Trophoblast cell (in vitro differentiated cells and primary cell): ENCODE data around the gene WBP4.
"Not testable (repeated sequence)": the region's sequence is repeated elsewhere in the genome, so short reads cannot be mapped to it uniquely, and the experiment has no call there.

Experiments
- DNase-seq, 2 donors: peaks; one replicate each; pipeline ENCODE4 v3.0.0-alpha.2; 2016
- H2AFZ ChIP-seq: 2 replicates; pipeline ENCODE4 v1.6.1; 2013; ENCODE audit warnings: low read length, moderate library complexity, mild to moderate bottlenecking; ENCODE audit not compliant: insufficient read depth, poor library complexity
- H2AK5ac ChIP-seq: 2 replicates; pipeline ENCODE4 v1.6.1; 2013; ENCODE audit warnings: mild to moderate bottlenecking, low read length
- H2BK120ac ChIP-seq: 2 replicates; pipeline ENCODE4 v1.6.1; 2013; ENCODE audit warnings: low read length, mild to moderate bottlenecking, moderate library complexity; ENCODE audit not compliant: insufficient read depth, poor library complexity
- H2BK12ac ChIP-seq: 2 replicates; pipeline ENCODE4 v1.6.1; 2013; ENCODE audit warnings: mild to moderate bottlenecking, low read length, moderate library complexity
- H2BK5ac ChIP-seq: 2 replicates; pipeline ENCODE4 v1.6.1; 2013; ENCODE audit warnings: low read length, low read depth, moderate library complexity, mild to moderate bottlenecking; ENCODE audit not compliant: poor library complexity
- H3K14ac ChIP-seq: 2 replicates; pipeline ENCODE4 v1.6.1; 2013; ENCODE audit warnings: mild to moderate bottlenecking, low read length
- H3K18ac ChIP-seq: 2 replicates; pipeline ENCODE4 v1.6.1; 2013; ENCODE audit warnings: mild to moderate bottlenecking, low read length
- H3K23ac ChIP-seq: 2 replicates; pipeline ENCODE4 v1.6.1; 2013; ENCODE audit warnings: low read length
- H3K27ac ChIP-seq: 2 replicates; pipeline ENCODE4 v1.5.1; 2013; ENCODE audit warnings: low read depth, mild to moderate bottlenecking, inconsistent platforms, low read length, moderate library complexity
- H3K27me3 ChIP-seq: 2 replicates; pipeline ENCODE4 v1.6.1; 2013; ENCODE audit warnings: inconsistent platforms, mild to moderate bottlenecking, low read length, moderate library complexity; ENCODE audit not compliant: insufficient read depth
- H3K36me3 ChIP-seq, 2 experiments: 1 replicate in 1 of 2; 2 replicates in 1 of 2; pipeline ENCODE4 v1.6.1; 2013; ENCODE audit warnings: low read length in 2 of 2, mild to moderate bottlenecking in 2 of 2, moderate library complexity in 1 of 2; ENCODE audit not compliant: insufficient read depth in 2 of 2, control insufficient read depth in 1 of 2
- H3K4ac ChIP-seq: 2 replicates; pipeline ENCODE4 v1.6.1; 2013; ENCODE audit warnings: low read depth, mild to moderate bottlenecking, low read length, moderate library complexity
- H3K4me1 ChIP-seq, 2 experiments: 1 replicate in 1 of 2; 2 replicates in 1 of 2; pipeline ENCODE4 v1.6.1; 2013; ENCODE audit warnings: low read length in 2 of 2, mild to moderate bottlenecking in 2 of 2, moderate library complexity in 1 of 2; ENCODE audit not compliant: insufficient read depth in 2 of 2, control insufficient read depth in 1 of 2
- H3K4me2 ChIP-seq: 2 replicates; pipeline ENCODE4 v1.6.1; 2013; ENCODE audit warnings: inconsistent platforms, mild to moderate bottlenecking, low read length, moderate library complexity
- H3K4me3 ChIP-seq: 2 replicates; pipeline ENCODE4 v1.5.1; 2013; ENCODE audit warnings: mild to moderate bottlenecking, low read depth, low read length, inconsistent platforms
- H3K79me1 ChIP-seq: one replicate; pipeline ENCODE4 v1.6.1; 2013; ENCODE audit warnings: low read length
- H3K79me2 ChIP-seq: 2 replicates; pipeline ENCODE4 v1.6.1; 2013; ENCODE audit warnings: low read length, mild to moderate bottlenecking; ENCODE audit not compliant: control insufficient read depth, insufficient read depth, poor library complexity
- H3K9ac ChIP-seq: 2 replicates; pipeline ENCODE4 v1.6.1; 2013; ENCODE audit warnings: mild to moderate bottlenecking, low read length
- H3K9me3 ChIP-seq: 2 replicates; pipeline ENCODE4 v1.6.1; 2013; ENCODE audit warnings: low read depth, mild to moderate bottlenecking, control low read depth, inconsistent platforms, low read length; ENCODE audit not compliant: insufficient read depth
- H4K12ac ChIP-seq: 2 replicates; pipeline ENCODE4 v1.6.1; 2013; ENCODE audit warnings: low read depth, mild to moderate bottlenecking, low read length, moderate library complexity
- H4K8ac ChIP-seq: 2 replicates; pipeline ENCODE4 v1.6.1; 2013; ENCODE audit warnings: low read depth, mild to moderate bottlenecking, low read length, moderate library complexity
- H4K91ac ChIP-seq: one replicate; pipeline ENCODE4 v1.6.1; 2013; ENCODE audit warnings: low read depth, mild to moderate bottlenecking, low read length, moderate library complexity
- WGBS: extraction: QIAGEN DNeasy Blood & Tissue Kit; methylation state at CpG from one replicate; pipeline ENCODE4 v1.1.7; 2013; ENCODE audit warnings: missing lambda C conversion rate; ENCODE audit not compliant: insufficient read length, insufficient coverage; ENCODE audit errors: extremely low coverage; 5-methylcytosine and 5-hydroxymethylcytosine counted together

The WBP4 gene

DNA sequence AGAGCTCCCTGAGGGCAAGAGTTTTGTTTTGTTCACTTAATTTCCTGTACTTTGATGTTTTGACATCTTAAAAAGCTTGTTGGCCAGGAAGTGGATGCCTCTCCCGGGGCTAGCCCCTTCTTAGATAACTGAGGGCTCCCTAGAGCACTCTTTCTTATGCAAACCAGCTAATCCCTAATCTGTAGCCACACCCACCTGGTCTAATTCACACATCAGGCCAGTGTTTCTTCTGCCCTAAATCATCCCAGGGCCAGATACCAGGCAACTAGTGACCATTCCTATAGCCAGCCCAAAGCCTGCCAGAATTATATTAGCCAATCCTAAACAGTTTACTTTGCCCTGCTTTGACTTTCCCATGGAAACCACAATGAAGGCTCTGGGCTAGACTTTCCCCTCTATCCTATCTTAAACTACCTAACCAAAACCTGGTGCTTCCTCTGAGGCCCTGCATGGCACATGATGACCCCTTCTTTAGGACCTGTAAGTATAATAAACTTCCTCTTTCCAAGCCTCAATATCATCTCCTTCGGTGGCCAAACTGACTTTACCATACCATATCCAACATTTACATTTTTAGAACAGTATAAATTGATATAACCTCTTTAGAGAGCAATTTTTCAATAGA is 24.8 kb downstream of the WBP4 start:
- no peak overlapping the region for H2BK12ac ChIP-seq
- peaks cover 10 to 11% of the 10 kb centered on the region in 2 experiments for H3K36me3 ChIP-seq
- H3K14ac ChIP-seq = no peak overlapping the region
- no peaks in the 10 kb centered on the region for H3K79me1 ChIP-seq
- H4K12ac ChIP-seq = no peak overlapping the region
- no peak overlapping the region for H3K27ac ChIP-seq
- no peak overlapping the region for H3K4me3 ChIP-seq
- no peak overlapping the region for H4K8ac ChIP-seq
- H3K4me2 ChIP-seq = no peak overlapping the region
- WGBS = no CpG with 5 or more reads among the region's 2 CpGs
- H2AFZ ChIP-seq = no peak overlapping the region
- no peak overlapping the region for H4K91ac ChIP-seq
- no peak overlapping the region for H2BK5ac ChIP-seq
- no peaks in the 10 kb centered on the region for H3K4me1 ChIP-seq
- H3K23ac ChIP-seq = no peak overlapping the region
- no peaks in the 10 kb centered on the region for H3K79me2 ChIP-seq
- H3K4ac ChIP-seq = no peak overlapping the region
- H2BK120ac ChIP-seq = no peak overlapping the region
- no peak overlapping the region for H3K18ac ChIP-seq
- no peak overlapping the region for H2AK5ac ChIP-seq
- no peaks in the 10 kb centered on the region for H3K9me3 ChIP-seq
- no peak overlapping the region for H3K9ac ChIP-seq
- H3K27me3 ChIP-seq = no peaks in the 10 kb centered on the region
- DNase-seq = no peak

DNA sequence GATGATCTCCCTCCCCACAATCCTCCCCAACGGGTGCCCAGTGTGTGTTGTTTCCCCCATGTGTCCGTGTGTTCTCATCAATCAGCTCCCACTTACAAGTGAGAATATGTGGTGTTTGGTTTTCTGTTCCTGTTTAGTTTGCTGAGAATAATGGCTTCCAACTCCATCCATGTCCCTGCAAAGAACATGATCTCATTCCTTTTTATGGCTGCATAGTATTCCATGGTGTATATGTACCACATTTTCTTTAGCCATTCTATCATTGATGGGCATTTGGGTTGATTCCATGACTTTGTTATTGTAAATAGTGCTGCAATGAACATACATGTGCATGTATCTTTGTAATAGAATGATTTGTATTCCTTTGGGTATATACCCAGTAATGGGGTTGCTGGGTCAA is 34.4 kb downstream of the WBP4 start:
- WGBS = no CpG with 5 or more reads among the region's 2 CpGs
- not testable (repeated sequence) for H3K79me1 ChIP-seq, H3K27me3 ChIP-seq, H2BK12ac ChIP-seq, H3K79me2 ChIP-seq, H3K18ac ChIP-seq, H2BK120ac ChIP-seq, H3K4me2 ChIP-seq, H3K36me3 ChIP-seq, H2BK5ac ChIP-seq, H4K12ac ChIP-seq, H2AK5ac ChIP-seq, H3K27ac ChIP-seq, H3K9me3 ChIP-seq, H3K9ac ChIP-seq, DNase-seq, H3K4me3 ChIP-seq, H2AFZ ChIP-seq, H4K91ac ChIP-seq, H3K23ac ChIP-seq, H3K4me1 ChIP-seq, H3K14ac ChIP-seq, H4K8ac ChIP-seq, H3K4ac ChIP-seq

DNA sequence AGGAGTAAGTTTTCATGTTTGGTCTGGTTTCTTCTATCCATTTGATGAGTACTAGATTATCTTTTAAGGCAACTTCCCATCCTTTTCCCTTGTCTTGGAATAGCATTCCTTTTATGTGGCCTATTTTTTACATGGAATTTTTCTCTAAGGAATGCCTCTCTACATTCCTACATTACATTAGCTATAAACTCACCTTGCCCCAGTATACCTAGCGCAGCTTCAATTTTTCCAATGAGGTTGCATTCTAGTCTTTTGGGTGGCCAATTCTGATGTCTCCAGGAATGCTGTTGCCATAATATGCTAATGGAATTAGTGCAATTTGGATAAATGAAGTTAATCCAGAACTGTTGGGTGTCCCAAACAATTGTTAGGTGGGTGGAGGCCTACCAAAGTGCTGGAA is 37.5 kb downstream of the WBP4 start:
- WGBS = no CpG with 5 or more reads among the region's 1 CpG
- Histone ChIP-seq H3K9ac (no peak overlapping the region), H3K27me3 (no peaks in the 10 kb centered on the region), H4K12ac (no peak overlapping the region), H3K18ac (no peak overlapping the region), H3K23ac (no peak overlapping the region), H3K79me1 (no peaks in the 10 kb centered on the region), H2AK5ac (no peak overlapping the region), H3K4me1 (no peaks in the 10 kb centered on the region), H2BK5ac (no peak overlapping the region), H3K9me3 (no peaks in the 10 kb centered on the region), H3K4ac (no peak overlapping the region), H4K91ac (no peak overlapping the region), H3K14ac (no peak overlapping the region), H2AFZ (no peak overlapping the region), H2BK120ac (no peak overlapping the region), H3K4me2 (no peak overlapping the region), H3K4me3 (no peak overlapping the region), H4K8ac (no peak overlapping the region), H3K27ac (no peak overlapping the region), H3K79me2 (no peaks in the 10 kb centered on the region), H2BK12ac (no peak overlapping the region), H3K36me3 (no peaks in the 10 kb centered on the region)
- peak in 1 of 2 donors; percentile 23 for DNase-seq

DNA sequence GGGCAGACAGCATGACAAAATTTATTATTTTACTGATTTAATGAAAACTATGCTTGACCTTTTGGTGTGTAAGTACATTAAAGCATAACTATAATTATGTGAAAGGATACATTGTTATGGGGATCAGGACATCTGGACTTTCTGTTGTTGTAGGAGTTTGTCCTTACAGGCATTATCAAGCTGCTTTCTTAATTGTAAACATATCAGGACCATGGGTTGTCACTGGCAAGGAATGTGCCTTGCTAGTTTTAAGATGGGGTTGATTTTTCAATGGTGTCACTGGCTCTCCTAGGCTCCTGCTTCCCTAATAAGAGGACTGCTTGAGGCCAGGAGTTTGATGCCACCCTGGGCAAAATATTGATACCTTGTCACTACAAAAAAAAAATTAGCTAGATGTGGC is 38.7 kb downstream of the WBP4 start:
- Histone ChIP-seq H3K4me1 (no peaks in the 10 kb centered on the region), H2AK5ac (no peak overlapping the region), H3K9ac (no peak overlapping the region), H2AFZ (no peak overlapping the region), H2BK5ac (no peak overlapping the region), H2BK12ac (no peak overlapping the region), H3K4me3 (no peak overlapping the region), H3K14ac (no peak overlapping the region), H3K36me3 (no peaks in the 10 kb centered on the region), H3K23ac (no peak overlapping the region), H3K4me2 (no peak overlapping the region), H3K9me3 (no peaks in the 10 kb centered on the region), H4K91ac (no peak overlapping the region), H3K79me2 (no peaks in the 10 kb centered on the region), H2BK120ac (no peak overlapping the region), H4K8ac (no peak overlapping the region), H3K18ac (no peak overlapping the region), H3K27ac (no peak overlapping the region), H3K4ac (no peak overlapping the region), H4K12ac (no peak overlapping the region), H3K27me3 (no peaks in the 10 kb centered on the region), H3K79me1 (no peaks in the 10 kb centered on the region)
- no peak for DNase-seq
